ENCODE data around the gene CDH13. TPM values are rescaled to one million over a fixed set of nuclear protein-coding genes. Genes with fewer than 3 reads are reported as not detected.

CDH13 gene
- total RNA-seq, 1 donor from 2014 or later: 20.9 TPM

GRCh38 chr16:83300326-83300725, 673.6 kb downstream of the CDH13 start:
- no peak overlapping the region for H3K4me3 ChIP-seq (ENCODE audit: low read length in 3 of 3)
- no peaks in the 10 kb centered on the region for H3K27me3 ChIP-seq (ENCODE audit: control insufficient read depth in 3 of 3, insufficient read depth in 3 of 3, low read length in 3 of 3)
- H3K9ac ChIP-seq (ENCODE audit: low read depth in 1 of 3, low read length in 3 of 3): no peak overlapping the region
- H3K27ac ChIP-seq (ENCODE audit: low read depth, low read length): no peak overlapping the region
- peaks cover 0 to 4% (median 0%) of the 10 kb centered on the region in 3 donors for H3K4me1 ChIP-seq (ENCODE audit: control insufficient read depth in 3 of 3, insufficient read depth in 3 of 3, low read length in 3 of 3)
- no peaks in the 10 kb centered on the region for H3K36me3 ChIP-seq (ENCODE audit: control insufficient read depth in 3 of 3, insufficient read depth in 3 of 3, low read length in 3 of 3)
- no peaks in the 10 kb centered on the region for H3K9me3 ChIP-seq (ENCODE audit: control insufficient read depth in 3 of 3, low read length in 3 of 3)

GRCh38 chr16:83301971-83302370, 675.2 kb downstream of the CDH13 start:
- Histone ChIP-seq H3K9ac (ENCODE audit: low read depth in 1 of 3, low read length in 3 of 3) (no peak overlapping the region), H3K9me3 (ENCODE audit: control insufficient read depth in 3 of 3, low read length in 3 of 3) (no peaks in the 10 kb centered on the region), H3K4me3 (ENCODE audit: low read length in 3 of 3) (no peak overlapping the region), H3K27me3 (ENCODE audit: control insufficient read depth in 3 of 3, insufficient read depth in 3 of 3, low read length in 3 of 3) (no peaks in the 10 kb centered on the region), H3K27ac (ENCODE audit: low read depth, low read length) (no peak overlapping the region), H3K36me3 (ENCODE audit: control insufficient read depth in 3 of 3, insufficient read depth in 3 of 3, low read length in 3 of 3) (no peaks in the 10 kb centered on the region), H3K4me1 (ENCODE audit: control insufficient read depth in 3 of 3, insufficient read depth in 3 of 3, low read length in 3 of 3) (peaks cover 0 to 4% (median 0%) of the 10 kb centered on the region in 3 donors)

- Histone ChIP-seq H3K9me3 (ENCODE audit: control insufficient read depth in 3 of 3, low read length in 3 of 3) (no peaks in the 10 kb centered on the region), H3K36me3 (ENCODE audit: control insufficient read depth in 3 of 3, insufficient read depth in 3 of 3, low read length in 3 of 3) (no peaks in the 10 kb centered on the region), H3K9ac (ENCODE audit: low read depth in 1 of 3, low read length in 3 of 3) (no peak overlapping the region), H3K4me1 (ENCODE audit: control insufficient read depth in 3 of 3, insufficient read depth in 3 of 3, low read length in 3 of 3) (peaks cover 0 to 4% (median 0%) of the 10 kb centered on the region in 3 donors), H3K4me3 (ENCODE audit: low read length in 3 of 3) (no peak overlapping the region), H3K27ac (ENCODE audit: low read depth, low read length) (no peak overlapping the region), H3K27me3 (ENCODE audit: control insufficient read depth in 3 of 3, insufficient read depth in 3 of 3, low read length in 3 of 3) (no peaks in the 10 kb centered on the region)
Observed at GRCh38 chr16:83302853-83303252, 676.1 kb downstream of the CDH13 start.

- Histone ChIP-seq H3K4me3 (ENCODE audit: low read length in 3 of 3) (no peak overlapping the region), H3K36me3 (ENCODE audit: control insufficient read depth in 3 of 3, insufficient read depth in 3 of 3, low read length in 3 of 3) (no peaks in the 10 kb centered on the region), H3K27me3 (ENCODE audit: control insufficient read depth in 3 of 3, insufficient read depth in 3 of 3, low read length in 3 of 3) (no peaks in the 10 kb centered on the region), H3K9me3 (ENCODE audit: control insufficient read depth in 3 of 3, low read length in 3 of 3) (no peaks in the 10 kb centered on the region), H3K4me1 (ENCODE audit: control insufficient read depth in 3 of 3, insufficient read depth in 3 of 3, low read length in 3 of 3) (peaks cover 0 to 4% (median 0%) of the 10 kb centered on the region in 3 donors), H3K27ac (ENCODE audit: low read depth, low read length) (no peak overlapping the region), H3K9ac (ENCODE audit: low read depth in 1 of 3, low read length in 3 of 3) (no peak overlapping the region)
Observed at GRCh38 chr16:83305092-83305491, 678.3 kb downstream of the CDH13 start.

- Histone ChIP-seq H3K4me1 (ENCODE audit: control insufficient read depth in 3 of 3, insufficient read depth in 3 of 3, low read length in 3 of 3) (peaks cover 7 to 11% (median 9%) of the 10 kb centered on the region in 3 donors), H3K4me3 (ENCODE audit: low read length in 3 of 3) (no peak overlapping the region), H3K9me3 (ENCODE audit: control insufficient read depth in 3 of 3, low read length in 3 of 3) (no peaks in the 10 kb centered on the region), H3K9ac (ENCODE audit: low read depth in 1 of 3, low read length in 3 of 3) (no peak overlapping the region), H3K27ac (ENCODE audit: low read depth, low read length) (no peak overlapping the region), H3K27me3 (ENCODE audit: control insufficient read depth in 3 of 3, insufficient read depth in 3 of 3, low read length in 3 of 3) (no peaks in the 10 kb centered on the region), H3K36me3 (ENCODE audit: control insufficient read depth in 3 of 3, insufficient read depth in 3 of 3, low read length in 3 of 3) (no peaks in the 10 kb centered on the region)
Observed at GRCh38 chr16:83306961-83307593, 680.3 kb downstream of the CDH13 start.

- no peak overlapping the region for H3K27ac ChIP-seq (ENCODE audit: low read depth, low read length)
- H3K4me3 ChIP-seq (ENCODE audit: low read length in 3 of 3): no peak overlapping the region
- no peaks in the 10 kb centered on the region for H3K27me3 ChIP-seq (ENCODE audit: control insufficient read depth in 3 of 3, insufficient read depth in 3 of 3, low read length in 3 of 3)
Observed at GRCh38 chr16:83307594-83307992, 680.8 kb downstream of the CDH13 start.

GRCh38 chr16:83308414-83308813, 681.6 kb downstream of the CDH13 start:
- no peaks in the 10 kb centered on the region for H3K27me3 ChIP-seq (ENCODE audit: control insufficient read depth in 3 of 3, insufficient read depth in 3 of 3, low read length in 3 of 3)
- H3K36me3 ChIP-seq (ENCODE audit: control insufficient read depth in 3 of 3, insufficient read depth in 3 of 3, low read length in 3 of 3): no peaks in the 10 kb centered on the region
- H3K4me1 ChIP-seq (ENCODE audit: control insufficient read depth in 3 of 3, insufficient read depth in 3 of 3, low read length in 3 of 3): peaks cover 12 to 18% (median 16%) of the 10 kb centered on the region in 3 donors
- H3K9ac ChIP-seq (ENCODE audit: low read depth in 1 of 3, low read length in 3 of 3): no peak overlapping the region
- H3K27ac ChIP-seq (ENCODE audit: low read depth, low read length): no peak overlapping the region
- no peaks in the 10 kb centered on the region for H3K9me3 ChIP-seq (ENCODE audit: control insufficient read depth in 3 of 3, low read length in 3 of 3)
- H3K4me3 ChIP-seq (ENCODE audit: low read length in 3 of 3): no peak overlapping the region

More at GRCh38 chr16:83307594-83307992, 680.8 kb downstream of the CDH13 start:
- Histone ChIP-seq H3K36me3 (ENCODE audit: control insufficient read depth in 3 of 3, insufficient read depth in 3 of 3, low read length in 3 of 3) (no peaks in the 10 kb centered on the region), H3K9me3 (ENCODE audit: control insufficient read depth in 3 of 3, low read length in 3 of 3) (no peaks in the 10 kb centered on the region), H3K4me1 (ENCODE audit: control insufficient read depth in 3 of 3, insufficient read depth in 3 of 3, low read length in 3 of 3) (peaks cover 12 to 16% (median 14%) of the 10 kb centered on the region in 3 donors), H3K9ac (ENCODE audit: low read depth in 1 of 3, low read length in 3 of 3) (no peak overlapping the region)

GRCh38 chr16:83310816-83311215, 684.0 kb downstream of the CDH13 start:
- H3K27ac ChIP-seq (ENCODE audit: low read depth, low read length): no peak overlapping the region

GRCh38 chr16:83312015-83312717, 685.4 kb downstream of the CDH13 start:
- no peak overlapping the region for H3K4me3 ChIP-seq (ENCODE audit: low read length in 3 of 3)
- no peaks in the 10 kb centered on the region for H3K36me3 ChIP-seq (ENCODE audit: control insufficient read depth in 3 of 3, insufficient read depth in 3 of 3, low read length in 3 of 3)
- no peak overlapping the region for H3K9ac ChIP-seq (ENCODE audit: low read depth in 1 of 3, low read length in 3 of 3)
- no peaks in the 10 kb centered on the region for H3K9me3 ChIP-seq (ENCODE audit: control insufficient read depth in 3 of 3, low read length in 3 of 3)
- no peak overlapping the region for H3K27ac ChIP-seq (ENCODE audit: low read depth, low read length)
- H3K4me1 ChIP-seq (ENCODE audit: control insufficient read depth in 3 of 3, insufficient read depth in 3 of 3, low read length in 3 of 3): peaks cover 12 to 17% (median 16%) of the 10 kb centered on the region in 3 donors
- H3K27me3 ChIP-seq (ENCODE audit: control insufficient read depth in 3 of 3, insufficient read depth in 3 of 3, low read length in 3 of 3): no peaks in the 10 kb centered on the region

More at GRCh38 chr16:83310816-83311215, 684.0 kb downstream of the CDH13 start:
- Histone ChIP-seq H3K4me1 (ENCODE audit: control insufficient read depth in 3 of 3, insufficient read depth in 3 of 3, low read length in 3 of 3) (peaks cover 12 to 16% (median 14%) of the 10 kb centered on the region in 3 donors), H3K9me3 (ENCODE audit: control insufficient read depth in 3 of 3, low read length in 3 of 3) (no peaks in the 10 kb centered on the region), H3K4me3 (ENCODE audit: low read length in 3 of 3) (no peak overlapping the region), H3K36me3 (ENCODE audit: control insufficient read depth in 3 of 3, insufficient read depth in 3 of 3, low read length in 3 of 3) (no peaks in the 10 kb centered on the region), H3K9ac (ENCODE audit: low read depth in 1 of 3, low read length in 3 of 3) (no peak overlapping the region), H3K27me3 (ENCODE audit: control insufficient read depth in 3 of 3, insufficient read depth in 3 of 3, low read length in 3 of 3) (no peaks in the 10 kb centered on the region)

- no peaks in the 10 kb centered on the region for H3K9me3 ChIP-seq (ENCODE audit: control insufficient read depth in 3 of 3, low read length in 3 of 3)
- no peaks in the 10 kb centered on the region for H3K36me3 ChIP-seq (ENCODE audit: control insufficient read depth in 3 of 3, insufficient read depth in 3 of 3, low read length in 3 of 3)
- no peak overlapping the region for H3K4me3 ChIP-seq (ENCODE audit: low read length in 3 of 3)
- peaks cover 12 to 17% (median 16%) of the 10 kb centered on the region in 3 donors for H3K4me1 ChIP-seq (ENCODE audit: control insufficient read depth in 3 of 3, insufficient read depth in 3 of 3, low read length in 3 of 3)
- H3K27me3 ChIP-seq (ENCODE audit: control insufficient read depth in 3 of 3, insufficient read depth in 3 of 3, low read length in 3 of 3): no peaks in the 10 kb centered on the region
- no peak overlapping the region for H3K9ac ChIP-seq (ENCODE audit: low read depth in 1 of 3, low read length in 3 of 3)
- H3K27ac ChIP-seq (ENCODE audit: low read depth, low read length): no peak overlapping the region
Observed at GRCh38 chr16:83312718-83313245, 686.0 kb downstream of the CDH13 start.

Data from skeletal muscle tissue (tissue), 4 donors.